ENCODE data around the gene BRD1. TPM values are rescaled to one million over a fixed set of nuclear protein-coding genes. Genes with fewer than 3 reads are reported as not detected.

The BRD1 gene
- total RNA-seq, 1 donor from 2014 or later: 18.0 TPM

- intact Hi-C loops (cut with DNase I): loop anchor here (5.0 kb wide), 1 partner anchor 256 kb away; no protein-coding TSS in a partner anchor
- no peak for DNase-seq (ENCODE audit: low spot score)
These were observed 51.7 kb downstream of the BRD1 start for GRCh38 chr22:49775867-49776511.

- DNase-seq (ENCODE audit: low spot score): no peak
- intact Hi-C loops (cut with DNase I): loop anchor here (5.0 kb wide), 1 partner anchor 257 kb away; no protein-coding TSS in a partner anchor
These were observed 52.3 kb downstream of the BRD1 start for GRCh38 chr22:49775191-49775866.

DNA sequence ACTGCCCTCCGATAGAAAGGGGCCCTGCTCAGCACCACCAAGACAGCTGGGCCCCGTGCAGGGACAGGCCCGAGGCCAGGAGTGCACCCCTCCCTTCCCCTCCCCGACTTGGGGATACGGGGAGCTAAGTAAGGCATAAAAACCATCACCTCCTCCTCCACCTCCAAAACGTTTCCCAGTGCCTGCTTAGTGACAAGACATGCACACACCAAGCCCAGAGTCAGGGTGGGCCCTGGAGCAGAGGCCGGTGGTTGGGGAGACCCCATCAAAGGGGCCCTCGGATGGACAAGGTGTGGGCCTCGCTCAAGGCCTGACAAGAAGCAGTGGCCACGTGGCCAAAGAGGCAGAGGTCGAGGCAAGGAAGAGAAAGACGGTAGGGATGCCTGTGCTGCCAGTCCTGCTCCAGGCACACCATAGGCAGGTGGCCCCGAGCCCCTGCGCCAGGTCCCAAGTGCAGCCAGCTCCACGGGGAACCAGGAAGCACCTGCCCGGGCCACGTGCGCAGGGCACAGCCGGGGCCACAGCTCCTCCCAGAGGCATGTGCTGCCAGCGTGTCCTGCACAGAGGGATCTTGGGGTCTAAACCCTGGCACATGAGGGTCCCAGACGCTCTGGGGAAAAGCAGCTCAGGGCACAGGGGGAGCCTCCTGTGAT lies 53.0 kb downstream of the BRD1 start:
- intact Hi-C loops (cut with DNase I): loop anchor here (5.0 kb wide), 1 partner anchor 258 kb away; no protein-coding TSS in a partner anchor
- DNase-seq (ENCODE audit: low spot score): no peak

DNA sequence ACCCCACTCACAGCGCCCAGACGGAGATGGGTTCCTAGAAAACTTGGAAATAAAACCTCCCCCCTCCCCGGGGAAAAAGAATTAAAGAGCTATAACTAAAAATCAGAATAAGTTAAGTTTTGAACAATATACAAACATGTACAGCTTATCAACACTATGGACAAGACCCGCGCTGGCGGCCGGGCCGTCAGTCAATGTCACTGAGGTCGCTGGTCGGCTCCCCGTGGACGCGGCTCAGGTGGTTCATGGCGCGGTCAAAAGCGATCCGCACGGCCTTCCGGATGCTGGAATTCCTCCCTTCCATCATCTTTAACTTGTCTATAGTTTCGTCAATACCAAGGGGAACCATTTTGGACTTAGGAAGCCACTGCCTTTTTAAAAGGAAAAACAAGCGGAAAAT lies 53.6 kb downstream of the BRD1 start:
- intact Hi-C loops (cut with DNase I): no loop called here
- no peak for DNase-seq (ENCODE audit: low spot score)

- no peak for DNase-seq (ENCODE audit: low spot score)
- intact Hi-C loops (cut with DNase I): no loop called here
These were observed 54.1 kb downstream of the BRD1 start for GRCh38 chr22:49773531-49773930.

DNA sequence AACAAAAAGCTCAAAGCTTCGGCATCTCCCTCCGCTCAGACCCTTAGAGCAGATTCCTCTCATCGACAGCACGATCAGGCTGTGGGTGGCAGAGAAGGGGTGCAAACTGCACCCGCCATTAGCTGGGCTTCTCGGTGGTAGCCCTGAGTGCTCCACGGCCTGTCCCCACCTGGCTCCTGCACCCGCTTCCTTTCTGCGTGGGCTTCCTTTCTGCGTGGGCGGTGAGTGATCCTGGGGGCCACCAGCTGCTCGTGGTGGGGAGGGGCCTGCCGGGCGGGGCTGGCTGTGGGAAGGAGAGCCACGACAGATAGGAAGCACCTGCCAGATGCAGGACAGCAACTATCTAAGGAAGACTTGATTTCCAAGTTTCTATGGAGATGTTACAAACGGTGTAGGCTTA lies 55.0 kb downstream of the BRD1 start:
- intact Hi-C loops (cut with DNase I): no loop called here
- DNase-seq (ENCODE audit: low spot score): no peak

DNA sequence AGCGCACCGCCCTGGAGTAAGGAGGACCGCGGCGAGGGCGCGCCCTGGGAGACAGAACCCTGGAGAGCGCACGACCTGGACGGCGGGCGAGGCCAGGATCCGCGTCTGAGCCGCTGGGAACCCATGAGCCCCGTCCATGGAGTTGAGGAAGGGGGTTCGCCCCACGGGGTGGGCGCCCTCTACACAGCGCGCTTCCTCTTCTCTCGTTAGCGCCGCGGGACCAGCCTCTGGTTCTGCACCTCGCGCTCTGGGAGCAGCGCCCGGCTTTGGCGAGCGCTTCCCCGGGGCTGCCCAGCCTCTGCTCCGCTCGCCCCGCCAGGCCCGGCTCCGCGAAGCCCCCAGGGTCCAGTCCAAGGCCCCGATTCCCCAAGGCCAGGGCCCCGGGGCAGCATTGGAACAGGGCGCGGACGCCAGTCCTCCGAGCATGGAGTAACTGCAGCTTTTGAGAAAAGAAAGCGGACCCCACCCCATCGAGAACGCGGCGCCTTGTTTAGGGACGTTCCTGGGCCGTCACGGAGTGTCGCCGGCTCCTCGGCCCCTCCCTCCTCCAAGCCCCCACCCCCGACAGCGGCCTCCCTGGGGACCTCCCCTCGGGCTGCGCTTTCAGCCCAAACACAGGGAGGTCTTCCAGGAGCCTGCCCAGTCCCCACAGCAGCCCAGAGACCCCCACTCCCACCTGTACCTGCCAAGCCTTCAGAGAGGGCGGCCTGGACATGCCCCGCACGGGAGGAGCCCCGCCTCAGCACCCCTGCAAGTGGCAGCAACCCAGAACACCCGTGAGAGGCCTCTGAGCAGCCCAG lies 56.2 kb downstream of the BRD1 start:
- no peak for DNase-seq (ENCODE audit: low spot score)
- intact Hi-C loops (cut with DNase I): no loop called here

DNA sequence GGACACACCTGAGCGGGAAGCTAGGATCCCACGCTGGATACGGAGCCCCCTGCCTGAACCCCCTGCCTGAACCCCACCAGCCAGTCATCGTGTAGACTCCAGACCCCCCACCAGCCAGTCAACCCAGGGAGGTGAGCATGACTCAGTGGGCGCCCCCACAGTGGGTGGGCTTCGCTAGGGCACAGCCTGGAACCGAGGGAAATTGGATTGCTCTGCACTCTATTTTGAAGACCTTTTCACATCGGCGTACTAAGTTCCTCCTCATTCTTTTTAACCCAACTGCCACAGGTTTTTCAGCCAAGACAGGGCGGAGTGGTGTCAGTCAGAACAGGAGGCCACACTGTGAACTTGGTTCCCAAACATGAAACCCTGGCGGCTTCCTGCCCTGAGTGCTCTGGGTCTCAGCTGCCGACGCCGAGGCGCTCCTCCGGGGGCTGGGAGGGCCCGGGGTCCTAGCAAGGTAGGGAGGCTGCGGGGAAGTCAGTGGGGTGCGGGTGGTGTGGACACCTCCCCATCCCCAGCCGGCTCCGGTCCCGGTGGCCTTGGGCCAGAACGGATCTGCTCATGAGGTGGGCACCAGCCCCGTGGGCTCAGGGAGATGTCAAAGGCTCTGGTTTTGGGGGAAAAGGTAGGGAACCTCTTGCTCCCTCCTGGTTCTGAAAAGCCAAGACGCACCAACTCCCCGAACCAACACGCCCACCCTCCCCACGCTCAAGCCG lies 57.0 kb downstream of the BRD1 start:
- no peak for DNase-seq (ENCODE audit: low spot score)
- intact Hi-C loops (cut with DNase I): no loop called here

GRCh38 chr22:49769691-49770546 lies 57.8 kb downstream of the BRD1 start:
- peak; percentile 57 for DNase-seq (ENCODE audit: low spot score)
- intact Hi-C loops (cut with DNase I): loop anchor here (5.0 kb wide), 1 partner anchor 147 kb away; the partner anchor contains the start of genes ALG12 and CRELD2

GRCh38 chr22:49768951-49769690 lies 58.6 kb downstream of the BRD1 start:
- intact Hi-C loops (cut with DNase I): loop anchor here (5.0 kb wide), 1 partner anchor 148 kb away; the partner anchor contains the start of genes ALG12 and CRELD2
- DNase-seq (ENCODE audit: low spot score): peak; percentile 73

GRCh38 chr22:49768077-49768910 lies 59.4 kb downstream of the BRD1 start:
- DNase-seq (ENCODE audit: low spot score): peak; percentile 43
- intact Hi-C loops (cut with DNase I): loop anchor here (5.0 kb wide), 1 partner anchor 149 kb away; the partner anchor contains the start of genes ALG12 and CRELD2

GRCh38 chr22:49767355-49768062 lies 60.2 kb downstream of the BRD1 start:
- DNase-seq (ENCODE audit: low spot score): peak; percentile 31
- intact Hi-C loops (cut with DNase I): loop anchor here (5.0 kb wide), 1 partner anchor 150 kb away; the partner anchor contains the start of genes ALG12 and CRELD2

GRCh38 chr22:49765951-49766350 lies 61.7 kb downstream of the BRD1 start:
- no peak for DNase-seq (ENCODE audit: low spot score)
- intact Hi-C loops (cut with DNase I): loop anchor here (5.0 kb wide), 1 partner anchor 151 kb away; the partner anchor contains the start of genes ALG12 and CRELD2

GRCh38 chr22:49765091-49765771 lies 62.4 kb downstream of the BRD1 start:
- intact Hi-C loops (cut with DNase I): loop anchor here (5.0 kb wide), 1 partner anchor 152 kb away; the partner anchor contains the start of genes ALG12 and CRELD2
- DNase-seq (ENCODE audit: low spot score): no peak

DNA sequence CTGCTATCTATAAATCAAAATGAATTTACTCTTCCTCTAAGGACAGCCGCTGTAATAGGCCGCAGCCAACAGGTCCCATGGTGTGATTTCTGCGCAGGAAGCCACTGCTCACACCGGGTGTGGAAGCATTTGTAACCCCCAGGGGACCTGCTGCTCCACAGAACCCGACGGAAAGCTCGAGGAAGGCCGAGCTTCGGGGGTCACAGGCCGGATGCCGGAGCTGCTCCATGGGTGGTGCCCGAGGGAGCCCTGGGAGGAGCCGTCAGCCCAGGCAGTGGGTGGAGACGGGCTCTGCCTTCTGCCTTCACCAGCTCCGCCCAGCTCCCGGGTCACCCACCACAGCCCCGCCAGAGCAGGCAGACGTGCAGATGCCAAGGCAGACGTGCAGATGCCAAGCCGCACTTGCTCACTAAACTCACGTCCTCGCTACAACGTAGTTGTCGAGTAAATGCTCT lies 63.5 kb downstream of the BRD1 start:
- DNase-seq (ENCODE audit: low spot score): peak; percentile 71
- intact Hi-C loops (cut with DNase I): no loop called here

Measured in cardiac septum (tissue), 1 donor.